BJ (cell line): Measurements from ENCODE around the gene FAM3C. TPM values are rescaled to one million over a fixed set of nuclear protein-coding genes. Genes with fewer than 3 reads are reported as not detected.
"Not testable (repeated sequence)": the region's sequence is repeated elsewhere in the genome, so short reads cannot be mapped to it uniquely, and the experiment has no call there.

Source experiments
- CTCF ChIA-PET: fragments of 350-600 bp; formaldehyde crosslinking; extraction: SDS; loops from one replicate; lab custom pipeline; 2021; ENCODE audit warnings: antibody characterized with exemption, inconsistent platforms; lab: Yijun Ruan, JAX
- POLR2A ChIA-PET: fragments of 300-600 bp; sonication (Branson Sonifier 250); formaldehyde crosslinking; extraction: SDS; loops from one replicate; lab custom pipeline; 2021; ENCODE audit warnings: antibody characterized with exemption; lab: Charles Lee
- DNase-seq: peaks from one replicate; pipeline ENCODE4 v3.0.0-alpha.2; 2011; ENCODE audit warnings: low read depth
- H3K27me3 ChIP-seq: 2 replicates; pipeline ENCODE4 v1.6.0; 2011; ENCODE audit warnings: low read length; ENCODE audit not compliant: control insufficient read depth, insufficient read depth
- H3K36me3 ChIP-seq: 2 replicates; pipeline ENCODE4 v1.5.1; 2011; ENCODE audit warnings: low read length; ENCODE audit not compliant: control insufficient read depth, insufficient read depth
- H3K4me3 ChIP-seq: 2 replicates; pipeline ENCODE4 v1.5.1; 2011; ENCODE audit warnings: low read depth, mild to moderate bottlenecking, control low read depth, low read length
- polyA plus RNA-seq: library from polyadenylated mRNA; depleted of rRNA; stranded (reverse); fragments of >200 nt; gene quantifications from 2 replicates; pipeline ENCODE4 v1.2.3, GENCODE V29; 2011
- TF ChIP-seq, protein P1 (sequence below): IDR thresholded peaks from 2 replicates; pipeline ENCODE4 v1.5.1; 2011; ENCODE audit warnings: low read depth, mild to moderate bottlenecking, control low read depth, inconsistent platforms, low read length, moderate library complexity; ENCODE audit not compliant: insufficient read depth

Gene FAM3C
- polyA plus RNA-seq, 1 experiment = 13.1 TPM

DNA sequence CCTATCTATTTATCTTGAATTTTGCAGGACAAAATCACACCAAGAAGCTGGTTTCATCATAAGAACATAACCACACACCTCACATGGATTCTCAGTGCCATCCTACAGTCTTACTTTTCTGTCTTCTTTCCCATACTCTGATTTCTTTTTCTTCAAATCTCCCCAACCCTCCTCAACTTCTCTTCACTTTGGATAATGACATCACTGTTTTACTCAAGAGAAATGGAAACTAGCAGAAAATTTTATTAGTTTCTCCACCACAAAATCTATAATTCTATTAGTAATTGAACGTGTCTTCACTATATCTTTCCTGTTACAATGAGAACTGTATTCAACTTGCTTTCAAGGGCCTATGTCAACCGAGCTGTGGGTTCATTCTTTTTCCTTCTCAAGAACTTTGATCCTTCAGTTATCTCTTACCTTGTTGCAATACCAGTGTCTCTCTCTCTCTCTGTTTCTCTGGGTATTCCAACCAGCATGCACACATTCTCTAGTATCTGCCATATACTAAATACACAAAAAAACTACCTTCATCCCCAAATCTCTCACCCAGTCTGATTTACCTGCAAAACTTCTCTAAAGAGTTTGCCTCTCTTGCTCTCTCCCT is 35.4 kb upstream of the FAM3C start:
- ChIA-PET POLR2A (no interaction called here), CTCF (interaction anchor here (1.2 kb wide), 1 partner anchor 12 kb away, joined by 3 read pairs; no protein-coding TSS in a partner anchor)
- no peaks in the 10 kb centered on the region; the same call in 1 of the 2 replicates for H3K27me3 ChIP-seq
- TF ChIP-seq, protein P1, sequence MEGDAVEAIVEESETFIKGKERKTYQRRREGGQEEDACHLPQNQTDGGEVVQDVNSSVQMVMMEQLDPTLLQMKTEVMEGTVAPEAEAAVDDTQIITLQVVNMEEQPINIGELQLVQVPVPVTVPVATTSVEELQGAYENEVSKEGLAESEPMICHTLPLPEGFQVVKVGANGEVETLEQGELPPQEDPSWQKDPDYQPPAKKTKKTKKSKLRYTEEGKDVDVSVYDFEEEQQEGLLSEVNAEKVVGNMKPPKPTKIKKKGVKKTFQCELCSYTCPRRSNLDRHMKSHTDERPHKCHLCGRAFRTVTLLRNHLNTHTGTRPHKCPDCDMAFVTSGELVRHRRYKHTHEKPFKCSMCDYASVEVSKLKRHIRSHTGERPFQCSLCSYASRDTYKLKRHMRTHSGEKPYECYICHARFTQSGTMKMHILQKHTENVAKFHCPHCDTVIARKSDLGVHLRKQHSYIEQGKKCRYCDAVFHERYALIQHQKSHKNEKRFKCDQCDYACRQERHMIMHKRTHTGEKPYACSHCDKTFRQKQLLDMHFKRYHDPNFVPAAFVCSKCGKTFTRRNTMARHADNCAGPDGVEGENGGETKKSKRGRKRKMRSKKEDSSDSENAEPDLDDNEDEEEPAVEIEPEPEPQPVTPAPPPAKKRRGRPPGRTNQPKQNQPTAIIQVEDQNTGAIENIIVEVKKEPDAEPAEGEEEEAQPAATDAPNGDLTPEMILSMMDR = no peak
- no peak for DNase-seq
- no peak overlapping the region for H3K4me3 ChIP-seq
- no peaks in the 10 kb centered on the region for H3K36me3 ChIP-seq

DNA sequence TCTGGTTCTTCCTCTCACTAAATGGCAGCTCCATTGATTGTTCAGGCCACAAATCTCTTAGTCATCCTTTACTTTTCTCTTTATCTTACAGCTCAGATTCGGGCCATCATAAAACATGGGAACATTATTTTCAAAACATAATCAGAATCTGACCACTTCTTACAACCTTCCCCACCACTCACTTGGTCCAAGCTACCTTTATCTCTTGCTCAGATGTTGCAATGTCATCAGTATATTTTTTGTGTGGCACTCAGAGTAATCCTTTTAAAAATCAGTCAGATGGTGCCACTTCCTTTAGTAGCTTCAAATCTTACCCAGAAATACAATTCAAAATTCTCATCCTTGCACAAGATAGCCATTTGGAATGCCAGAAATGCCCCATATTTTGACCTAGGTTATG is 34.5 kb upstream of the FAM3C start:
- DNase-seq = no peak
- no peak overlapping the region for H3K4me3 ChIP-seq
- CTCF ChIA-PET = interaction anchor here (1.2 kb wide), 1 partner anchor 35 kb away, joined by 4 read pairs; the partner anchor contains the start of gene FAM3C
- POLR2A ChIA-PET = no interaction called here
- no peaks in the 10 kb centered on the region for H3K36me3 ChIP-seq
- TF ChIP-seq, protein P1 = no peak
- no peaks in the 10 kb centered on the region; the same call in 1 of the 2 replicates for H3K27me3 ChIP-seq

DNA sequence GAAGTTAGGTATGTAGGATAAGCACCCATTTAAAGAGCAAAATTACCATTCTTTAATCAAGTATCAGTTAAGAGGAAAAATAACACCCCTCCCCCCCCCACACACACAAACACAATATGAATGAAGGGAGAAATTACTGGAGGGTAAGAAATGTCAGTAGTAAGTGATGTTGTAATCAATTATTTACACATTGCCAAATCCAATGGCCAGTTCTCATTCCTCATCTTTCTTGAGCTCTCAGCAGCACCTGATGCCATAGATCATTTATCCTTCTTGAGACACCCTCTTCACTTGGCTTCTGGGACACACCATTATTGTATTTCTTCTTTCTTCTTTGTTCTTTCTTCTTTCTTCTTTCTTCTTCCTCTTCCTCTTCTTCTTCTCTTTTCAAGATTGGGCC is 33.7 kb upstream of the FAM3C start:
- no peak for DNase-seq
- Histone ChIP-seq H3K4me3 (no peak overlapping the region), H3K36me3 (no peaks in the 10 kb centered on the region), H3K27me3 (no peaks in the 10 kb centered on the region; the same call in 1 of the 2 replicates)
- TF ChIP-seq, protein P1 = no peak
- ChIA-PET POLR2A (no interaction called here), CTCF (interaction anchor here (0.5 to 1.2 kb wide), 3 partner anchors 9 to 44 kb away, joined by 3 to 4 read pairs (median 3); partner anchors contain the start of gene FAM3C)

DNA sequence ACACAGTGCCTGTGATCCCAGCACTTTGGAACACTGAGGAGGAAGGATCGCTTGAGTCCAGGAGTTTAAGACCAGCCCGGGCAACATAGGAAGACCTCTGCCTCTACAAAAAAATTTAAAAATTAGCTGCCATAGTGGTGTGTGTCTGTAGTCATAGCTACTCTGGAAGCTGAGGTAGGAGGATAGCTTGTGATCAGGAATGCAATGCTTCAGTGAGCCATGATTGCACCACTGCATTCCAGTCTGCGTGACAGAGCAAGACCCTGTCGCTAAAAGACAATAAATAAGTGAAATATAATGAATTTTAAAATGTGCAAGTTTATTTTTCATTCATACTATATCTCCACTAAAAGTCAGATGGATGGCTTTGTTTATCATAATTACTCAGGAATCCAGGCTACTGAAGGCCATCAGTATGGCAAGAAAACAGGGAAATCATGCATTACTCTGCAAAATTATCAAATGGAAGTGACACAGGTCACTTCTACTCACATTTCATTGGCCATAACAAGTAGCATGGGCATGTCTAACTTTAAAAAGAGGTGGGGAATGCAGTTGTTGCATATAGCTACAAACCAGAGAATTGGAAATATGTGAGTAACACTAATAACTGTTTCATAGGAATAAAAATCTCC is 32.9 kb upstream of the FAM3C start:
- DNase-seq = no peak
- no peaks in the 10 kb centered on the region for H3K36me3 ChIP-seq
- no peak overlapping the region for H3K4me3 ChIP-seq
- CTCF ChIA-PET = no interaction called here
- no peaks in the 10 kb centered on the region; the same call in 1 of the 2 replicates for H3K27me3 ChIP-seq
- TF ChIP-seq, protein P1 = no peak
- POLR2A ChIA-PET = no interaction called here

DNA sequence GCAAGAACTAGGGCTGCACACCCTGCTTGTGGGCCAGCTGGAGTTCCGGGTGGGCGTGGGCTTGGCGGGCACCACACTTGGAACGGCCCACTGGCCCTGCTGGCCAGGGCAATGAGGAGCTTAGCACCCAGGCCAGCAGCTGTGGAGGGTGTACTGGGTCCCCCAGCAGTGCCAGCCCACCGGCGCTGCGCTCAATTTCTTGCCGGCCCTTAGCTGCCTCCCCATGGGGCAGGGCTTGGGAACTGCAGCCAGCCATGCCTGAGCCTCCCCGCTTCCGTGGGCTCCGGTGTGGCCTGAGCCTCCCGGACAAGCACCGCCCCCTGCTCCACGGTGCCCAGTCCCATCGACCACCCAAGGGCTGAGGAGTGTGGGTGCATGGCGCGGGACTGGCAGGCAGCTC is 25.6 kb upstream of the FAM3C start:
- CTCF ChIA-PET = interaction anchor here (0.6 to 1.3 kb wide), 5 partner anchors 9 to 108 kb away, joined by 3 to 4 read pairs (median 3); no protein-coding TSS in a partner anchor
- H3K4me3 ChIP-seq, DNase-seq, H3K36me3 ChIP-seq, H3K27me3 ChIP-seq, POLR2A ChIA-PET: not testable (repeated sequence)
